Stimulated activated CD4-positive, alpha-beta T cell treated with anti-CD3 and anti-CD28 coated beads, Interleukin-2, amount 100 ng/mL, for 48 hours (primary cell): ENCODE measurements around the gene XPR1.

Experiments
- DNase-seq, 2 donors: peaks; one replicate each; pipeline ENCODE4 v3.0.0-alpha.2; 2020

XPR1 gene

GRCh38 chr1:180728472-180729106 lies 96.8 kb downstream of the XPR1 start:
- DNase-seq = no peak

GRCh38 chr1:180731131-180731530 lies 99.3 kb downstream of the XPR1 start:
- DNase-seq = no peak

- no peak for DNase-seq
Measured at GRCh38 chr1:180732866-180733265, 101.0 kb downstream of the XPR1 start.

GRCh38 chr1:180734366-180734765 lies 102.5 kb downstream of the XPR1 start:
- no peak for DNase-seq

- no peak for DNase-seq
Measured at GRCh38 chr1:180742663-180743062, 110.8 kb downstream of the XPR1 start.

- DNase-seq = no peak
Measured at GRCh38 chr1:180743868-180744267, 112.0 kb downstream of the XPR1 start.

- DNase-seq = no peak
Measured at GRCh38 chr1:180745098-180745497, 113.3 kb downstream of the XPR1 start.

GRCh38 chr1:180751921-180752320 lies 120.1 kb downstream of the XPR1 start:
- DNase-seq = no peak

- DNase-seq = no peak
Measured at GRCh38 chr1:180754453-180754852, 122.6 kb downstream of the XPR1 start.

- DNase-seq = no peak
Measured at GRCh38 chr1:180757657-180758056, 125.8 kb downstream of the XPR1 start.

- no peak for DNase-seq
Measured at GRCh38 chr1:180762796-180763195, 131.0 kb downstream of the XPR1 start.

GRCh38 chr1:180765151-180765550 lies 133.3 kb downstream of the XPR1 start:
- no peak for DNase-seq

- DNase-seq = no peak
Measured at GRCh38 chr1:180769889-180770288, 138.1 kb downstream of the XPR1 start.

- DNase-seq = no peak
Measured at GRCh38 chr1:180773210-180773865, 141.5 kb downstream of the XPR1 start.

GRCh38 chr1:180775801-180776200 lies 144.0 kb downstream of the XPR1 start:
- no peak for DNase-seq

- no peak for DNase-seq
Measured at GRCh38 chr1:180777072-180777689, 145.4 kb downstream of the XPR1 start.

- DNase-seq = no peak
Measured at GRCh38 chr1:180778782-180779398, 147.1 kb downstream of the XPR1 start.

- DNase-seq = no peak
Measured at GRCh38 chr1:180779584-180779983, 147.8 kb downstream of the XPR1 start.

- no peak for DNase-seq
Measured at GRCh38 chr1:180781718-180782117, 149.9 kb downstream of the XPR1 start.

GRCh38 chr1:180785291-180785690 lies 153.5 kb downstream of the XPR1 start:
- no peak for DNase-seq

- DNase-seq = no peak
Measured at GRCh38 chr1:180785887-180786286, 154.1 kb downstream of the XPR1 start.

GRCh38 chr1:180786624-180787023 lies 154.8 kb downstream of the XPR1 start:
- no peak for DNase-seq

GRCh38 chr1:180787628-180788307 lies 155.9 kb downstream of the XPR1 start:
- DNase-seq = no peak
